ENCODE results near the gene GALNT18. TPM values are rescaled to one million over a fixed set of nuclear protein-coding genes. Genes with fewer than 3 reads are reported as not detected.

Gene GALNT18
- total RNA-seq, 2 experiments from 2014 or later = 6.8 to 7.4 TPM

DNA sequence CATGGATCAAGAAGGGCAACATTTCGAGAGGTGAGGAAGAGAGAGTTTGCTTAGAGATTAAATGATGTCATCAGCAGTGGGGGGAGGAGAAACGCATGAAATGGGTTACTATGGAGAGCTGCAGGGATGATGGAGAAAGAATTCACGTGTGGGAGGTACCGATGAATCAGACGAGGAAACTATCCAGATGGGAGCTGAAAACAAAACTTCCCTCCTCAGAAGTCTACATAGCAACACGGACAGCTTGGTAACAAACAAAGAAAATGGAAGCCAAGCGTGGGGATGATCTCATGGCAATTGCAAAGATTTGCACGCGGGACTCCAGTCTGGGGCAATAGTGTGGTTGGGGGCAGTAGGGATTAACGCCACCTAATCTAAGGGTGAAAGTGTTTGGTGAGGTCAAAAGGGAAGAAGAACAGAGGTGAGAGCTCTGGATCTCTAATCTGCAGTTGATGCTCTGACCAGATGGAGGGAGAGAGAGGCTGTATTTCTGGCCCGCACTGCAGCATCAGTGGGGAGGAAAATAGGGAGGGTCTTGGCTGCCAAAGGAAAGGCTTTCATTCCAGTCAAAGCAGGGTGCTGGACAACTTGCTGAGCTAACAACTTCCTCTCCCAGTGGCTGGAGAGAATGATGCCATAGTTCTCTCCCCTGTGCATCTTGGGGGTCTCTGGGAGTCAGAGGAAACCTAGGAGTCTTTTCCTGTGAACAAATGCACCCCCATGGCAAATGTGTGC, 225.3 kb downstream of the GALNT18 start:
- intact Hi-C loops (cut with micrococcal nuclease) = no loop called here
- H3K36me3 Mint-ChIP-seq (ENCODE audit: low read depth) = no peaks in the 10 kb centered on the region
- ChIA-PET CTCF (no interaction called here), POLR2A (no interaction called here)
- H3K4me1 Mint-ChIP-seq (ENCODE audit: low read depth) = no peaks in the 10 kb centered on the region
- no peak overlapping the region for H3K27ac Mint-ChIP-seq
- DNase-seq (no peak), ATAC-seq (no peak)
- H3K27me3 Mint-ChIP-seq = peaks cover 1% of the 10 kb centered on the region
- no peaks in the 10 kb centered on the region for H3K9me3 Mint-ChIP-seq
- no peak overlapping the region for H3K4me3 Mint-ChIP-seq
- TF ChIP-seq CTCF (IDR thresholded peaks at IDR 0.05) = no peak

DNA sequence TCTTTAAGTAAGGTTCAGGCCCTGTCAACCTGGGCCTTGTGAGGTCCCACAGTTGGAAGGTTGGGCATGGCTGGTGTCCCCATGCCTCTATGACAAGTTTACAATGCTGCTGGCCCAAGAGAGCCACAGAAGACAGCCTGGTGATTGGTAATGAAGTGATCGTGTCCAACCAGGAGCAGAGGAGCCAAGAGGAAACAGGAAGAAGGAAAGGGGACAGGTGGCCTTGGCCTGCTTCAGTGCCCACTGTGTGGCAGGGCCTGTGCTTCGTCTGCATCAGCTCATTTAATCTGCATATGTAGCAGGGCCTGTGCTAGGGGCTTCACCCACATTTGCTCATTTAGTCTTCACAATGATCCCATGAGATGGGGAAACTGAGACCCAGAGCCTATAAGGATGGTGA, 226.7 kb downstream of the GALNT18 start:
- ChIA-PET CTCF (no interaction called here), POLR2A (no interaction called here)
- Mint-ChIP-seq H3K9me3 (no peaks in the 10 kb centered on the region), H3K36me3 (ENCODE audit: low read depth) (no peaks in the 10 kb centered on the region), H3K27ac (no peak overlapping the region), H3K4me1 (ENCODE audit: low read depth) (no peaks in the 10 kb centered on the region), H3K27me3 (peaks cover 1% of the 10 kb centered on the region), H3K4me3 (no peak overlapping the region)
- DNase-seq = no peak
- TF ChIP-seq CTCF (IDR thresholded peaks at IDR 0.05) = no peak
- intact Hi-C loops (cut with micrococcal nuclease) = no loop called here
- no peak for ATAC-seq

- ChIA-PET POLR2A (no interaction called here), CTCF (no interaction called here)
- DNase-seq (no peak), ATAC-seq (no peak)
- Mint-ChIP-seq H3K4me1 (ENCODE audit: low read depth) (no peaks in the 10 kb centered on the region), H3K4me3 (no peak overlapping the region), H3K27ac (no peak overlapping the region), H3K36me3 (ENCODE audit: low read depth) (no peaks in the 10 kb centered on the region), H3K9me3 (no peaks in the 10 kb centered on the region), H3K27me3 (peaks cover 2% of the 10 kb centered on the region)
- no peak for TF ChIP-seq CTCF (IDR thresholded peaks at IDR 0.05)
- intact Hi-C loops (cut with micrococcal nuclease) = no loop called here
Observed at GRCh38 chr11:11394241-11394640, 227.6 kb downstream of the GALNT18 start.

DNA sequence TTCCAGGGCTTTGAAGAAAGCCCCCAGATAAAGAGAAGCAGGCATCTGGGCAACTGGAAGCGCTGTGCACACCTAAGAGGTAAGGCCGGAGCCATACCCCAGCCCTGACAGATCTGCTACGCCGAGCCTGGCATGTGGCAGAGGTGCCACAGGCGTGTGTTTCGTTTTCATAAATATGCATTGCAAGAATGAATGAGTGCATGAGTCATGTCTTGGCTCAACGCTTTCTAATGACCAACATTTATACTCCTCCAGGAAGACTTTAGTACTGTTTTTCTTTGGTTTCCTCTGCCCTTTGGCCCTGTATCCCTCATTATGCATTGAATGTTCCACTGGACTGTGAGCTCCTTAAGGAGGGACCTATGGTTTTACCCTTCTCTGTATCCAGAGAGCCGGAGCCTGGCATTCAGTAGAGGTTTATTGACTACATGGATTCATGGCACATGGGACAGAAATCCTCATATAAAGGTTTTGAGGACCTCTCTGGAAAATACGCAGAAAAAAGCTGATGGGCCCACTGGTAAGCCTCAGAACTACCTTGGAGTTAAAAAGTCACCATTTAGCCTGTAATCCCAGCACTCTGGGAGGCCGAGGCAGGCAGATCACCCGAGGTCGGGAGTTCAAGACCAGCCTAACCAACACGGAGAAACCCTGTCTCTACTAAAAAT, 229.9 kb downstream of the GALNT18 start:
- Mint-ChIP-seq H3K4me1 (ENCODE audit: low read depth) (no peaks in the 10 kb centered on the region), H3K27ac (no peak overlapping the region), H3K9me3 (no peaks in the 10 kb centered on the region), H3K4me3 (no peak overlapping the region), H3K36me3 (ENCODE audit: low read depth) (no peaks in the 10 kb centered on the region), H3K27me3 (peaks cover 3% of the 10 kb centered on the region)
- ATAC-seq (no peak), DNase-seq (no peak)
- ChIA-PET CTCF (no interaction called here), POLR2A (no interaction called here)
- no peak for TF ChIP-seq CTCF (IDR thresholded peaks at IDR 0.05)
- intact Hi-C loops (cut with micrococcal nuclease) = no loop called here

DNA sequence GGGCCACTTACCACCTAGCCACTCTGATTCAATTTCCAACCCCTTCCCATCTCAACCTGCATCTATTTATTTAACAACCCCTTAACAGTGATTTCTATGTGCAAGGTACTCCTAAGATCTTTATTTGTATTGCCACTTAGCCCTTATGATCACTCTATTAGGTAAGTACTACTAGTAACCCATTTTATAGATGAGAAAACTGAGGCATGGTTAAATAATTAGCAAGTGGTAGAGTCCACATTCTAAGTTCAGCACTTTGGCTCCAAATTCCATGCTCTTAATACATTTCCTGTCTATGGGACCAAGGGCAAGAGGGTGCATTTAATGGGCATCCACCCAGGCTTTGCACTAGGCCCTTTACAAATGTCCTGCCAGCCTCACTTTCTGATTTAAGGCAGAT, 230.6 kb downstream of the GALNT18 start:
- Mint-ChIP-seq H3K4me3 (no peak overlapping the region), H3K9me3 (no peaks in the 10 kb centered on the region), H3K36me3 (ENCODE audit: low read depth) (no peaks in the 10 kb centered on the region), H3K27ac (no peak overlapping the region), H3K4me1 (ENCODE audit: low read depth) (no peaks in the 10 kb centered on the region), H3K27me3 (peaks cover 3% of the 10 kb centered on the region)
- ATAC-seq (no peak), DNase-seq (no peak)
- intact Hi-C loops (cut with micrococcal nuclease) = no loop called here
- TF ChIP-seq CTCF (IDR thresholded peaks at IDR 0.05) = no peak
- POLR2A ChIA-PET = no interaction called here
- CTCF ChIA-PET = no interaction called here
